ENCODE results near the gene STON2. TPM values are rescaled to one million over a fixed set of nuclear protein-coding genes. Genes with fewer than 3 reads are reported as not detected.

The STON2 gene
- total RNA-seq, 1 experiment from 2014 or later: 8.6 TPM

DNA sequence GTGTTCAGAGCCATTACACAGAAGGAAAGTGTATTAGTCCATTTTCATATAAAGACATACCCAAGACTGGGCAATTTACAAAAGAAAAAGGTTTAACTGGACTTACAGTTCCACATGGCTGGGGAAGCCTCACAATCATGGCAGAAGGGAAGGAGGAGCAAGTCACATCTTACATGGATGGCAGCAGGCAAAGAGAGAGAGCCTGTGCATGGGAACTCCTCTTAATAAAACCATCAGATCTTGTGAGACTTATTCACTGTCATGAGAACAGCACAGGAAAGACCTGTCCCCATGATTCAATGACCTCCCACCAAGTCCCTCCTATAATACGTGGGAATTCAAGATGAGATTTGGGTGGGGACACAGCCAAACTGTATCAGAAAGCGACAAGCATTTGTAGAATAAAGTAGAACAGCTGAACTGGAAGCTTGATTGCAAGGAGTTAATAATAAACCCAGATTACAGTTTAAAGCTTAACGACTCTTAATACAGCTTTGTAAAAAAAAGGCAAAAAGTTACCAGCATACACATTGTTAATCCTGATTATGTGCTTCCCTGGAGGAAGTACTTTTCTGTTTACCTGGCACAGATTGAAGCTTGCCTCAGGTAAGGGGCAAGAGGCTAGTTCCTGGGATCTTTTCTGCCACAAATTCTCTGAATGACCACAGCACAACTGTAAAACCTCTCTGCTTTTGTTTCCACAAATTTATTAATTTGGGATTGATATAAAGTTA, 18.1 kb upstream of the STON2 start:
- H3K36me3 ChIP-seq (ENCODE audit: insufficient read depth, low read length, poor library complexity, severe bottlenecking): no peaks in the 10 kb centered on the region
- no peak overlapping the region for H3K4me3 ChIP-seq (ENCODE audit: low read depth, low read length, poor library complexity, severe bottlenecking)
- no peaks in the 10 kb centered on the region for H3K27me3 ChIP-seq (replicated peaks; ENCODE audit: insufficient read depth, low read depth, low read length, poor library complexity)
- no peaks in the 10 kb centered on the region for H3K4me1 ChIP-seq (ENCODE audit: insufficient read depth, low read length, poor library complexity, severe bottlenecking)
- H3K27ac ChIP-seq (ENCODE audit: low read depth, low read length, poor library complexity, severe bottlenecking): no peak overlapping the region
- TF ChIP-seq, protein P1, sequence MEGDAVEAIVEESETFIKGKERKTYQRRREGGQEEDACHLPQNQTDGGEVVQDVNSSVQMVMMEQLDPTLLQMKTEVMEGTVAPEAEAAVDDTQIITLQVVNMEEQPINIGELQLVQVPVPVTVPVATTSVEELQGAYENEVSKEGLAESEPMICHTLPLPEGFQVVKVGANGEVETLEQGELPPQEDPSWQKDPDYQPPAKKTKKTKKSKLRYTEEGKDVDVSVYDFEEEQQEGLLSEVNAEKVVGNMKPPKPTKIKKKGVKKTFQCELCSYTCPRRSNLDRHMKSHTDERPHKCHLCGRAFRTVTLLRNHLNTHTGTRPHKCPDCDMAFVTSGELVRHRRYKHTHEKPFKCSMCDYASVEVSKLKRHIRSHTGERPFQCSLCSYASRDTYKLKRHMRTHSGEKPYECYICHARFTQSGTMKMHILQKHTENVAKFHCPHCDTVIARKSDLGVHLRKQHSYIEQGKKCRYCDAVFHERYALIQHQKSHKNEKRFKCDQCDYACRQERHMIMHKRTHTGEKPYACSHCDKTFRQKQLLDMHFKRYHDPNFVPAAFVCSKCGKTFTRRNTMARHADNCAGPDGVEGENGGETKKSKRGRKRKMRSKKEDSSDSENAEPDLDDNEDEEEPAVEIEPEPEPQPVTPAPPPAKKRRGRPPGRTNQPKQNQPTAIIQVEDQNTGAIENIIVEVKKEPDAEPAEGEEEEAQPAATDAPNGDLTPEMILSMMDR (conservative IDR thresholded peaks at IDR 0.05; ENCODE audit: low read depth, low read length): no peak
- TF ChIP-seq EZH2 (IDR thresholded peaks at IDR 0.05; ENCODE audit: borderline replicate concordance, low read depth, low read length, poor library complexity, severe bottlenecking): no peak
- H3K9me3 ChIP-seq (ENCODE audit: low read depth, low read length, poor library complexity, severe bottlenecking): no peaks in the 10 kb centered on the region
- BruUV-seq (replicated peaks): no TSS peak
- POLR2A ChIA-PET (ENCODE audit: low non-redundant PET): no interaction called here
- DNase-seq (ENCODE audit: low spot score): no peak
- CTCF ChIA-PET: interaction anchor here (0.6 kb wide), 1 partner anchor 47 kb away, joined by 3 read pairs; no protein-coding TSS in a partner anchor
- intact Hi-C loops (cut with micrococcal nuclease; ENCODE audit: unreplicated experiment): no loop called here

DNA sequence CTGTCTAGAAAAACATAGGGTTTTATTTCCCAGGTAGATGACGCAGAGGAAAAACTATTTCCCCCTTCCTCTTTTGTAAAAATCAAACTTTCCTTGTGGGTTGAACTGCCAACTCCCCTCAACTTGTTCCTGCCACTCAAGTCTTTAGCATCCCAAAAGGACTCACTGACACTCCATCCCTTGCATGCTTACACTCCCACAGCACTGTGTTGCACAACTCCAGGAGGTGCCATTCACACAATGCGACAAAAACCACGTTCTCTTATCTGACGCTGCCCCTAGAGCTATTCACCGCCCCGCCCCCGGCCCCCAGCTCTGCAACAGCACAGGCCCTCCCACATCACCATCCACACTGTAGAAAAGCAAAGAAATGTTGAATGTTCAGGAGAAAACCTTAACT, 16.9 kb upstream of the STON2 start:
- CTCF ChIA-PET: no interaction called here

DNA sequence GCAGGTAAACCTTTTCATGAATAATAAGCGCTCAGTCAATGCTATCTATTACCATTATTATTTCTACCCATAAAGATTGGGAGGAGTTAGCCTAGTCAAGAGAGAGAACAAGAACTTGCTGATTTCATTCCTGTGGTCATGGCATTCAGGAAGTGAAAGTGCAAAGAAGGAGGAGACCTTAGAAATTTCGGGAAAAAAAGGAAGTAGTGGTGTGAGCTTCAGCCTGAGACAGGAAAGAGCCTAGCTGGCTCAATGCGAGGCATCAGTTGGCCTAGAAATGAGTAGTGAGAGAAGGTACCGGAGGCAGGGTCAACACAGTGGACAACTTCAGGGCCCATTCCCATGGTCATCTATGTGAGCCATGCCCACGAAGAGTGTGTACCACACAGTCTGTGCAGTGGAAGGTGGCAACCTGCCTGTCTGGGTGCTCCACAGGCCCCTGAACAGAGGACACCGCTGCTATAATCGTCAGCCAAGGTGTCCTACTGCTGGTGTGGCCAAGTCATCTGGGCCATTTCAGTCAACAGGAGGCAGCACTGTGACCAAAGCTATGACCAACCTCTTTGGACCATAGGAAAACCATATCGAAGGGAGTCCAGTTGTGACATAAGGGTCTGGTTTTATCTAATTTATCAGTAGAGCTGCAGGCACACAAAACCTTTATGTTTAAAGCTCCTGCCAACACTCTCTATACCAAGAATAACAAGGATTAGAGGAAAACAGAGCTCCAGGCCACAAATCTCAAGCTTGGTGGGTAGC, 16.2 kb upstream of the STON2 start:
- intact Hi-C loops (cut with micrococcal nuclease; ENCODE audit: unreplicated experiment): no loop called here
- BruUV-seq (replicated peaks): no TSS peak
- ChIA-PET POLR2A (ENCODE audit: low non-redundant PET) (no interaction called here), CTCF (no interaction called here)
- Histone ChIP-seq H3K4me3 (ENCODE audit: low read depth, low read length, poor library complexity, severe bottlenecking) (no peak overlapping the region), H3K36me3 (ENCODE audit: insufficient read depth, low read length, poor library complexity, severe bottlenecking) (no peaks in the 10 kb centered on the region), H3K27ac (ENCODE audit: low read depth, low read length, poor library complexity, severe bottlenecking) (no peak overlapping the region), H3K27me3 (replicated peaks; ENCODE audit: insufficient read depth, low read depth, low read length, poor library complexity) (no peaks in the 10 kb centered on the region), H3K4me1 (ENCODE audit: insufficient read depth, low read length, poor library complexity, severe bottlenecking) (no peaks in the 10 kb centered on the region), H3K9me3 (ENCODE audit: low read depth, low read length, poor library complexity, severe bottlenecking) (no peaks in the 10 kb centered on the region)
- TF ChIP-seq, protein P1 (conservative IDR thresholded peaks at IDR 0.05; ENCODE audit: low read depth, low read length): no peak
- no peak for TF ChIP-seq EZH2 (IDR thresholded peaks at IDR 0.05; ENCODE audit: borderline replicate concordance, low read depth, low read length, poor library complexity, severe bottlenecking)
- DNase-seq (ENCODE audit: low spot score): no peak

More for the DNA sequence above, 16.9 kb upstream of the STON2 start:
- no peaks in the 10 kb centered on the region for H3K36me3 ChIP-seq (ENCODE audit: insufficient read depth, low read length, poor library complexity, severe bottlenecking)
- H3K27me3 ChIP-seq (replicated peaks; ENCODE audit: insufficient read depth, low read depth, low read length, poor library complexity): no peaks in the 10 kb centered on the region
- BruUV-seq (replicated peaks): no TSS peak
- no peak for TF ChIP-seq EZH2 (IDR thresholded peaks at IDR 0.05; ENCODE audit: borderline replicate concordance, low read depth, low read length, poor library complexity, severe bottlenecking)
- TF ChIP-seq, protein P1 (conservative IDR thresholded peaks at IDR 0.05; ENCODE audit: low read depth, low read length): no peak
- no peaks in the 10 kb centered on the region for H3K9me3 ChIP-seq (ENCODE audit: low read depth, low read length, poor library complexity, severe bottlenecking)
- H3K4me1 ChIP-seq (ENCODE audit: insufficient read depth, low read length, poor library complexity, severe bottlenecking): no peaks in the 10 kb centered on the region
- intact Hi-C loops (cut with micrococcal nuclease; ENCODE audit: unreplicated experiment): no loop called here
- no peak overlapping the region for H3K4me3 ChIP-seq (ENCODE audit: low read depth, low read length, poor library complexity, severe bottlenecking)
- POLR2A ChIA-PET (ENCODE audit: low non-redundant PET): no interaction called here
- DNase-seq (ENCODE audit: low spot score): no peak
- no peak overlapping the region for H3K27ac ChIP-seq (ENCODE audit: low read depth, low read length, poor library complexity, severe bottlenecking)

Data from A673 (cell line).